Fibroblast of peridontal ligament (primary cell): ENCODE data around the gene NUDT6.
A peak's percentile ranks its signal among the peaks of the same experiment; 100 is the strongest.
"Not testable (repeated sequence)": the region's sequence is repeated elsewhere in the genome, so short reads cannot be mapped to it uniquely, and the experiment has no call there.

Experiments
- DNase-seq: peaks from one replicate; pipeline ENCODE4 v3.0.0-alpha.2; 2010; ENCODE audit errors: extremely low read depth

Gene NUDT6

GRCh38 chr4:122875949-122876348 lies 46.4 kb downstream of the NUDT6 start:
- no peak for DNase-seq

GRCh38 chr4:122873821-122874593 lies 48.4 kb downstream of the NUDT6 start:
- peak; percentile 90 for DNase-seq

GRCh38 chr4:122873146-122873545 lies 49.3 kb downstream of the NUDT6 start:
- DNase-seq = no peak

- not testable (repeated sequence) for DNase-seq
These were observed 54.2 kb downstream of the NUDT6 start for GRCh38 chr4:122868235-122868634.

DNA sequence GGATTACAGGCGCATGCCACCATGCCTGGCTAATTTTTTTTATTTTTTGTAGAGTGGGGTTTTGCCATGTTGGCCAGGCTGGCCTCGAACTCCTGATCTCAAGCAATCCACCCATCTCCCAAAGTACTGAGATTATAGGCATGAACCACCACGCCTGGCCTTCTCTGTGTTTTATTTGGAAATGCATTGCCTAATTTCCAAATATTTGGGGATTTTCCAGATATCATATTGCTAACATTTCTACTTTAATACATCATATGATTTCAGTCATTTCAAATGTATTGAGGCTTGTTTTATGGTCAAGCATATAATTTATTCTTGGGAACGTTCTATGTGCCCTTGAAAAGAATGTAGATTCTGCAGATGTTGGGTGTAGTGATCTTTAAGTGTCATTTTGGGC lies 57.0 kb downstream of the NUDT6 start:
- peak; percentile 56 for DNase-seq

- no peak for DNase-seq
These were observed 58.8 kb downstream of the NUDT6 start for GRCh38 chr4:122863639-122864038.

DNA sequence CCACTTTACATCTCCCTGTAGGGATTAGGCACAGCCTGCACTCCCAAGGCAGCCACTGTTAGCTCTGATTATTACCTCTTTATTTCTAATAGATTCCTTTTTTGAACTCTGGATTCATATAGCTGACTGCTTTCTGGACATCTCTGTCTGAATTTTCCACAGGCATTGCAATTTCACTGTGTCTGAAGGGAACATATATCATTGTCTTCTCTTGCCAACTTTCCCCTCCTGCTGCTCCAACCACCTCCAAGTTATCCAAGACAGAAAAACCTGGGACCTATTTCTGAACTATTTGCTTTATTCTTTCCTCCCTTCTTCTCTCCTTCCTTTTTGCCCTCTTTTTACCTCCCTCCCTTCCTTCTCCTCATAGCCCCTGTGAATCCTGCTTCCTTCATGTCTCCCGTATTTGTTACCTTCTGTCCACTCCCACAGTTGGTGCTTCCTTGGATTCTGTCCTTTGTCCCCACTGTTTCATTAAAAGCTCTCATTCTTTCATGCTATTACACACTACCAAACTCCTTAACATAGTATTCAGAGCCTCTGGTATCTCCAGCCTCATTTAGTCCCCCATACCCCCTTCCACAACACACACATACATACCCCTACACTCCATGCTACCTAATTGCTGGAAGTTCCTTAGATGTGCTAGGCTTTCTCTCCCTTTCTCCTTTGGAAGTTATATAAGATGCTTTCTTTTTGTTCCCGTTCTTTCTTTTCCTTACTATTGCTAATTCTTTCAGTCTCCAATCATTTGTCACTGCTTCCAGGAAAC lies 61.0 kb downstream of the NUDT6 start:
- DNase-seq = no peak

DNA sequence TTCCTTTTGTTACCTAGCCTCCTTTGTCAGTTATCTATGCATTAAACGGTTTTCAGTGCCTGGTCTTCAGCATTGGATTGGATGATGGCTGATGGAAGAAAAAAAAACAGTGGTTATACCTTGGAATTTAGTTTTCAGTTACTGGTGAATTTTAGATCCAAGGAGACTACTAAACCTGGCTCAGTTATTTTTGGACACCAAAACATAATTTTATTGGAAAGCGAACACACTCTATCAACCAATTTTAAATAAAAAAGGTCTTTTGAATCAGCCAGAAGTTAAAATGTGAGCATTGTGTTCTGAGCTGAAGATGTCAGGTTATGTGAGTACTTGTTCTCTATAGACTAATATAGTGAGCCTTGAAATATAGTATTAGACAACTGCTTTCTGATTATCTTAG lies 63.7 kb downstream of the NUDT6 start:
- DNase-seq = no peak

- DNase-seq = no peak
These were observed 65.2 kb downstream of the NUDT6 start for GRCh38 chr4:122857160-122857559.

GRCh38 chr4:122855353-122855890 lies 67.0 kb downstream of the NUDT6 start:
- DNase-seq = no peak

- DNase-seq = peak; percentile 49
These were observed 67.7 kb downstream of the NUDT6 start for GRCh38 chr4:122854447-122855352.

- DNase-seq = no peak
These were observed 70.8 kb downstream of the NUDT6 start for GRCh38 chr4:122851568-122851967.

GRCh38 chr4:122849789-122850188 lies 72.6 kb downstream of the NUDT6 start:
- DNase-seq = not testable (repeated sequence)

GRCh38 chr4:122847931-122848330 lies 74.5 kb downstream of the NUDT6 start:
- no peak for DNase-seq

GRCh38 chr4:122845760-122846159 lies 76.6 kb downstream of the NUDT6 start:
- no peak for DNase-seq

DNA sequence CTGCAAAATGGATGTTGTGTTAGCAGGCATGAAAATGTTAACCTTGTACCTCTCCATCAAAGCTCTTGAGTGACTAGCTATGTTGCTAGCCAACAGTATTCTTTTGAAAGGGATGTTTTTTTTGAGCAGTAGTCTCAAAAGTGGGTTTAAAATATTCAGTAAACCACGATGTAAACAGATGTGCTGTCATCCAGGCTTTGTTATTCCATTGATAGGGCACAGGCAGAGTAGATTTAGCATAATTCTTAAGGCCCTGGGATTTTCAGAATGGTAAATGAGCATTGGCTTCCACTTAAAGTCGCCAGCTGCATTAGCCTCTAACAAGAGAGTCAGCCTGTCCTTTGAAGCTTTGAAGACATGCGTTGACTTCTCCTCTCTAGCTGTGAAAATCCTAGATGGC lies 77.3 kb downstream of the NUDT6 start:
- DNase-seq = peak; percentile 60

GRCh38 chr4:122844391-122844790 lies 78.0 kb downstream of the NUDT6 start:
- DNase-seq = not testable (repeated sequence)

- DNase-seq = no peak
These were observed 79.3 kb downstream of the NUDT6 start for GRCh38 chr4:122842984-122843531.
